HG02610 (cell line): ENCODE data around the gene CFAP251.

Source experiments
- ATAC-seq: cut with Tn5 transposase; IDR thresholded peaks from one replicate; pipeline ENCODE4 v1.9.1; 2021; ENCODE audit warnings: mild to moderate bottlenecking, moderate library complexity; ENCODE audit not compliant: unreplicated experiment

CFAP251 gene

DNA sequence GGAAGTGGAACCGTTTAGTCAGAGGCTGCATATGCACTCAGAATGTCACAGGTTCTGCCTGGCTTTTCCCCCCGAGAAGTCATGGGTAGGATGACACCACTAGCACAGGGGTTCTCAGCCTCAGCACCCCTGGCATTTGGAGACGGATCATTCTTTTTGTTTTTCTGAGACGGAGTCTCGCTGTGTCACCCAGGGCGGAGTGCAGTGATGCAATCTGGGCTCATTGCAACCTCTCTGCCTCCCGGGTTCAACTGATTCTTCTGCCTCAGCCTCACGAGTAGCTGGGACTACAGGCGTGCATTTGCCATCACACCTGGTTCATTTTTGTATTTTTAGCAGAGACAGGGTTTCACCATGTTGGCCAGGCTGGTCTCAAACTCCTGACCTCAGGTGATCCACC lies 131.4 kb downstream of the CFAP251 start:
- ATAC-seq: no peak

GRCh38 chr12:122050706-122051105 lies 132.3 kb downstream of the CFAP251 start:
- no peak for ATAC-seq

DNA sequence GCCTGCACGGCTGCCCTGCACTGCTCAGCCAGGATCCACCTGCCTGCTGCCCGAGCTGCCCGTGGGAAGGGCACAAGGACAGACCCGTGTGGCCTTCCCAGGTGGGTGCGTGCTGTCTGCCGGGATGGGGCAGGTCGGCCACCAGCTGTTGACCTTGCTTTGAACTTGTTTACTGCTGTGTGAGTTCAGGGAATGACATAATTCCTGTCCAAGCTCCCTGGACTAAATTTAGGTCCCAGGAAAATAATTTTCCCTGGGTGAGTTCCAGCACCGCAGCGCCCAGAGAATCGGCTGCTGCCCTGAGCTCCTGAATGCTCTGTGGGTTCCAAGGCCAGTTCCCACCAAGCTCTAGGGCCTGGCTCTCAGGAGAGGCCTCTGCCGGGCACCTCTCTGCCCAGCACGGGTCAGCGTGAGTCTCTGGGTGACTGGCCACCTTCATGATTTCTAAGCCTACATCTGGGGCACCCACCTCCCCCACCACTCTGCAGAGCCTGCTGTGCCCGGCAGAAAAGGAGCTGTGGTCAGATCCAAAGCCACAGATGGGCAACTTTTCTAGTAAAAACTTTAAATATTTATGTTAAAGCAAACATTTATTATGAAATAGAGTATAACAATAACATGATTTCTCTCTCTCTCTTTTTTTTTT lies 133.0 kb downstream of the CFAP251 start:
- ATAC-seq: no peak

GRCh38 chr12:122052285-122052684 lies 133.9 kb downstream of the CFAP251 start:
- ATAC-seq: no peak
